ENCODE measurements around the gene TKT. TPM values are rescaled to one million over a fixed set of nuclear protein-coding genes. Genes with fewer than 3 reads are reported as not detected.
A peak's percentile ranks its signal among the peaks of the same experiment; 100 is the strongest.
"Not testable (repeated sequence)": the region's sequence is repeated elsewhere in the genome, so short reads cannot be mapped to it uniquely, and the experiment has no call there.

Gene TKT
- total and polyA plus RNA-seq, 2 experiments from 2014 or later = 584 to 1,411 TPM

DNA sequence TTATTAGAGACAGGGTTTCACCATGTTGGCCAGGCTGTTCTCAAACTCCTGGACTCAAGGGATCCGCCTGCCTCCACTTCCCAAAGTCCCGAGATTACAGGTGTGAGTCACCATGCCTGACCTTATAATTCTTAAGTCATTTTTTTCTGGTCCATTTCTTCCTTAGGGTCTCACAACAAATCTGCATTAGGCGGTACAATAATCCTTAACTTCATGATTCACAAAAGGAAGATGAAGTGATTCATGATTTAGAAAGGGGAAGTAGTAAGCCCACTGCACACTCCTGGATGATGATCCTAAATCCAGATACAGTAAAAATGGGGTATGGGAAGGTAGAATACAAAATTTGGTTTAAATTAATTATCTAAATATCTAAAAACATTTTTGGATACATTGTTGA, 45.0 kb upstream of the TKT start:
- Mint-ChIP-seq H3K36me3 (ENCODE audit: low read depth) (peaks cover 22% of the 10 kb centered on the region; the same call in 2 of the 3 replicates), H3K27ac (no peak overlapping the region)
- ATAC-seq = no peak

GRCh38 chr3:53299611-53300023, 43.8 kb upstream of the TKT start:
- Histone ChIP-seq H3K36me3 (ENCODE audit: insufficient read depth) (peaks cover 22% of the 10 kb centered on the region; the same call in 1 of the 2 replicates), H3K27ac (ENCODE audit: low read depth) (0 out of 2 replicates have a peak overlapping the region, but pooled peaks have one; percentile 4), H3F3A (replicated peaks; ENCODE audit: low read depth) (peaks cover 11% of the 10 kb centered on the region; the same call in 1 of the 2 replicates)
- DNase-seq (ENCODE audit: low spot score) (peak; percentile 84), ATAC-seq (peak; percentile 67)
- H3K9me3 Mint-ChIP-seq; H3K27me3 Mint-ChIP-seq (ENCODE audit: insufficient read depth, low read depth, poor library complexity); H3K4me2 ChIP-seq; H3K9me2 ChIP-seq (ENCODE audit: insufficient read depth); H4K20me1 ChIP-seq (replicated peaks; ENCODE audit: insufficient read depth); H3K4me1 ChIP-seq (ENCODE audit: insufficient read depth); H3K4me3 ChIP-seq; H3K4me1 Mint-ChIP-seq; H2AFZ ChIP-seq; H3K79me2 ChIP-seq (replicated peaks; ENCODE audit: insufficient read depth); H3K27me3 ChIP-seq (ENCODE audit: insufficient read depth); H3K4me3 Mint-ChIP-seq: not testable (repeated sequence)
- peak overlapping the region; percentile 68; the same call in 1 of the 2 replicates for H3K27ac Mint-ChIP-seq
- peaks cover 21% of the 10 kb centered on the region; the same call in 2 of the 3 replicates for H3K36me3 Mint-ChIP-seq (ENCODE audit: low read depth)
- TF ChIP-seq CTCF (conservative IDR thresholded peaks at IDR 0.05; ENCODE audit: low read depth in 2 of 2) = peak; percentile 78 to 95

More for the DNA sequence above, 45.0 kb upstream of the TKT start:
- Mint-ChIP-seq H3K4me3 (no peak overlapping the region), H3K4me1 (no peaks in the 10 kb centered on the region), H3K9me3 (no peaks in the 10 kb centered on the region), H3K27me3 (ENCODE audit: insufficient read depth, low read depth, poor library complexity) (peaks cover 3% of the 10 kb centered on the region)
- peaks cover 11% of the 10 kb centered on the region; the same call in 1 of the 2 replicates for H3F3A ChIP-seq (replicated peaks; ENCODE audit: low read depth)
- no peaks in the 10 kb centered on the region for H3K4me1 ChIP-seq (ENCODE audit: insufficient read depth)
- 0 out of 2 replicates have a peak, but pooled peaks cover 3% of the 10 kb centered on the region for H4K20me1 ChIP-seq (replicated peaks; ENCODE audit: insufficient read depth)
- no peaks in the 10 kb centered on the region for H3K27me3 ChIP-seq (ENCODE audit: insufficient read depth)
- peaks cover 22% of the 10 kb centered on the region; the same call in 1 of the 2 replicates for H3K36me3 ChIP-seq (ENCODE audit: insufficient read depth)
- no peak overlapping the region for H3K4me2 ChIP-seq
- TF ChIP-seq EZH2 (IDR thresholded peaks at IDR 0.05; ENCODE audit: low read depth, unreplicated experiment) = no peak
- no peak for TF ChIP-seq STAT1 (IDR thresholded peaks at IDR 0.05; ENCODE audit: unreplicated experiment)
- TF ChIP-seq, protein P1, sequence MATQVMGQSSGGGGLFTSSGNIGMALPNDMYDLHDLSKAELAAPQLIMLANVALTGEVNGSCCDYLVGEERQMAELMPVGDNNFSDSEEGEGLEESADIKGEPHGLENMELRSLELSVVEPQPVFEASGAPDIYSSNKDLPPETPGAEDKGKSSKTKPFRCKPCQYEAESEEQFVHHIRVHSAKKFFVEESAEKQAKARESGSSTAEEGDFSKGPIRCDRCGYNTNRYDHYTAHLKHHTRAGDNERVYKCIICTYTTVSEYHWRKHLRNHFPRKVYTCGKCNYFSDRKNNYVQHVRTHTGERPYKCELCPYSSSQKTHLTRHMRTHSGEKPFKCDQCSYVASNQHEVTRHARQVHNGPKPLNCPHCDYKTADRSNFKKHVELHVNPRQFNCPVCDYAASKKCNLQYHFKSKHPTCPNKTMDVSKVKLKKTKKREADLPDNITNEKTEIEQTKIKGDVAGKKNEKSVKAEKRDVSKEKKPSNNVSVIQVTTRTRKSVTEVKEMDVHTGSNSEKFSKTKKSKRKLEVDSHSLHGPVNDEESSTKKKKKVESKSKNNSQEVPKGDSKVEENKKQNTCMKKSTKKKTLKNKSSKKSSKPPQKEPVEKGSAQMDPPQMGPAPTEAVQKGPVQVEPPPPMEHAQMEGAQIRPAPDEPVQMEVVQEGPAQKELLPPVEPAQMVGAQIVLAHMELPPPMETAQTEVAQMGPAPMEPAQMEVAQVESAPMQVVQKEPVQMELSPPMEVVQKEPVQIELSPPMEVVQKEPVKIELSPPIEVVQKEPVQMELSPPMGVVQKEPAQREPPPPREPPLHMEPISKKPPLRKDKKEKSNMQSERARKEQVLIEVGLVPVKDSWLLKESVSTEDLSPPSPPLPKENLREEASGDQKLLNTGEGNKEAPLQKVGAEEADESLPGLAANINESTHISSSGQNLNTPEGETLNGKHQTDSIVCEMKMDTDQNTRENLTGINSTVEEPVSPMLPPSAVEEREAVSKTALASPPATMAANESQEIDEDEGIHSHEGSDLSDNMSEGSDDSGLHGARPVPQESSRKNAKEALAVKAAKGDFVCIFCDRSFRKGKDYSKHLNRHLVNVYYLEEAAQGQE (IDR thresholded peaks at IDR 0.05; ENCODE audit: unreplicated experiment) = no peak
- no peak for TF ChIP-seq JUNB (IDR thresholded peaks at IDR 0.05; ENCODE audit: unreplicated experiment)
- no peak for TF ChIP-seq POLR2AphosphoS5 (IDR thresholded peaks at IDR 0.05; ENCODE audit: low read depth)
- no peak for TF ChIP-seq ZNF114 (CRISPR knock-in tag; IDR thresholded peaks at IDR 0.05)
- no peak overlapping the region for H3K27ac ChIP-seq (ENCODE audit: low read depth)
- no peaks in the 10 kb centered on the region for H3K9me2 ChIP-seq (ENCODE audit: insufficient read depth)
- no peak overlapping the region for H3K4me3 ChIP-seq
- no peaks in the 10 kb centered on the region for H3K79me2 ChIP-seq (replicated peaks; ENCODE audit: insufficient read depth)
- DNase-seq (ENCODE audit: low spot score) = no peak
- no peak overlapping the region for H2AFZ ChIP-seq
